Loucy (cell line): ENCODE measurements around the gene NSMCE1.

Source experiments
- H2AFZ ChIP-seq: fragments of 200-600 bp; sonication (generic); 2 replicates; pipeline ENCODE4 v1.6.0; 2016; ENCODE audit warnings: antibody characterized with exemption, mild to moderate bottlenecking, low read length, moderate library complexity
- H3F3A ChIP-seq: fragments of 200-600 bp; 2 replicates; pipeline ENCODE4 v1.6.0; 2016; ENCODE audit warnings: antibody characterized with exemption, low read depth, mild to moderate bottlenecking
- H3K27me3 ChIP-seq: fragments of 200-600 bp; sonication (generic); 2 replicates; pipeline ENCODE4 v1.6.1; 2014; ENCODE audit warnings: low read length, mild to moderate bottlenecking; ENCODE audit not compliant: insufficient read depth, poor library complexity, severe bottlenecking
- H3K36me3 ChIP-seq: fragments of 200-600 bp; sonication (generic); 2 replicates; pipeline ENCODE4 v1.6.1; 2016; ENCODE audit warnings: low read length; ENCODE audit not compliant: insufficient read depth
- H3K4me1 ChIP-seq: fragments of 200-600 bp; sonication (generic); 2 replicates; pipeline ENCODE4 v1.5.1; 2014; ENCODE audit warnings: low read length, mild to moderate bottlenecking; ENCODE audit not compliant: insufficient read depth, poor library complexity, severe bottlenecking
- H3K4me2 ChIP-seq: fragments of 200-600 bp; sonication (generic); 2 replicates; pipeline ENCODE4 v1.6.0; 2014; ENCODE audit warnings: antibody characterized with exemption, low read length, low read depth, mild to moderate bottlenecking; ENCODE audit not compliant: poor library complexity, severe bottlenecking
- H3K4me3 ChIP-seq: fragments of 200-600 bp; sonication (generic); 2 replicates; pipeline ENCODE4 v1.5.1; 2014; ENCODE audit warnings: low read length, mild to moderate bottlenecking, mixed read lengths; ENCODE audit not compliant: poor library complexity, severe bottlenecking
- H3K79me2 ChIP-seq: fragments of 200-600 bp; sonication (generic); 2 replicates; pipeline ENCODE4 v1.6.1; 2014; ENCODE audit warnings: low read length; ENCODE audit not compliant: insufficient read depth
- H3K9ac ChIP-seq: fragments of 200-600 bp; sonication (generic); 2 replicates; pipeline ENCODE4 v1.6.0; 2014; ENCODE audit warnings: mild to moderate bottlenecking, low read depth, low read length, moderate library complexity; ENCODE audit not compliant: poor library complexity, severe bottlenecking
- H3K9me2 ChIP-seq: fragments of 200-600 bp; sonication (generic); replicated peaks from 2 replicates; pipeline ENCODE4 v1.6.1; 2016; ENCODE audit warnings: low read depth, low read length, mixed read lengths
- H3K9me3 ChIP-seq: fragments of 200-600 bp; sonication (generic); 2 replicates; pipeline ENCODE4 v1.6.1; 2014; ENCODE audit warnings: mild to moderate bottlenecking, antibody characterized with exemption, low read length, low read depth; ENCODE audit not compliant: insufficient read depth
- H4K20me1 ChIP-seq: fragments of 200-600 bp; sonication (generic); 2 replicates; pipeline ENCODE4 v1.6.0; 2014; ENCODE audit warnings: antibody characterized with exemption, low read length, mild to moderate bottlenecking; ENCODE audit not compliant: insufficient read depth, poor library complexity, severe bottlenecking
- EZH2phosphoT487 ChIP-seq: fragments of 200-600 bp; IDR thresholded peaks from 2 replicates; pipeline ENCODE4 v1.6.1; 2018; ENCODE audit warnings: antibody characterized with exemption, mild to moderate bottlenecking, moderate library complexity, borderline replicate concordance
- TF ChIP-seq, protein P1 (sequence below): fragments of 200-600 bp; sonication (generic); conservative IDR thresholded peaks from 2 replicates; pipeline ENCODE4 v1.5.1; 2014; ENCODE audit warnings: mild to moderate bottlenecking, antibody characterized with exemption, low read length

NSMCE1 gene

DNA sequence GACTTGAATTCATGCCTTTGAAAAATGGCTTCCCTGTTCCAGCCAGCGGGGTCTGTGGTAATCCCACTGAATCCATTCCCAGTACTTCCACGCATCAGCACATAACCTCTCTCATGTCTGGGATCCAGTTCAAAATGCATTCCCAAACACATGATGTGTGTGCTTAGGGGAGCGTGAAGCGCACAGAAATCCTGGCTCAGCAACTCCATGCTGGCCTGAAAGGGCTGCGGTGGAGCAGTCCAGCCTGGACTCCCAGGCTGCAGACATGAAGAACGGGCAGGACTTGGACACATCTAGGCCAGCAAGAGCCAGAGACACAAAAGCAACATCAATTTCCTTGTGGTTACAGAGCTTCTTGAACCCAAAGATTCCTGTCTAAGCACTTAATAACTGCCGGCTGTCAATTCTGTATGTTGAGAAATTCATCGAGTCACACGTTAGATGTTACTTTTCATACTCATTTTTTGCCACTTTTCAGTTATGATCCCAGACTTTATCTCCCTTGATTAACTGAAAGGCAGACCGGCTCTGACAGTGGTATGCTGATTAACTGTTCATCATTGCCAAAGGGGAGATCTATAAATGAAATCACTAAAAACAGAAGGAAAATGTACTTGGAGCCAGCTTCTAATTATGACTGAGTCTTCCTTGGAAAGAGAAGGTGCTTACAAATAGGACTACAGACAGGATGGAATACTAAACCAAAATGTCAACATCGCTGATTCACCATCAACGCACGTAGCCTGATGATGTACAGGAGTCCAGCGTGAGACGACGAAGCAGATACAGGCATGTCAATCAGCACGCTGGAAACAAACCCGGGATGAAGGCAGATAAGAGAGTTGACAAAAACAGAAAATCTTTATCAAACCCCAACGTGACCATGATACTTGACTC lies 23.0 kb downstream of the NSMCE1 start:
- H3K9me2 ChIP-seq: no peaks in the 10 kb centered on the region
- no peaks in the 10 kb centered on the region for H3K36me3 ChIP-seq
- no peak overlapping the region for H3K4me2 ChIP-seq
- no peak for TF ChIP-seq EZH2phosphoT487
- TF ChIP-seq, protein P1, sequence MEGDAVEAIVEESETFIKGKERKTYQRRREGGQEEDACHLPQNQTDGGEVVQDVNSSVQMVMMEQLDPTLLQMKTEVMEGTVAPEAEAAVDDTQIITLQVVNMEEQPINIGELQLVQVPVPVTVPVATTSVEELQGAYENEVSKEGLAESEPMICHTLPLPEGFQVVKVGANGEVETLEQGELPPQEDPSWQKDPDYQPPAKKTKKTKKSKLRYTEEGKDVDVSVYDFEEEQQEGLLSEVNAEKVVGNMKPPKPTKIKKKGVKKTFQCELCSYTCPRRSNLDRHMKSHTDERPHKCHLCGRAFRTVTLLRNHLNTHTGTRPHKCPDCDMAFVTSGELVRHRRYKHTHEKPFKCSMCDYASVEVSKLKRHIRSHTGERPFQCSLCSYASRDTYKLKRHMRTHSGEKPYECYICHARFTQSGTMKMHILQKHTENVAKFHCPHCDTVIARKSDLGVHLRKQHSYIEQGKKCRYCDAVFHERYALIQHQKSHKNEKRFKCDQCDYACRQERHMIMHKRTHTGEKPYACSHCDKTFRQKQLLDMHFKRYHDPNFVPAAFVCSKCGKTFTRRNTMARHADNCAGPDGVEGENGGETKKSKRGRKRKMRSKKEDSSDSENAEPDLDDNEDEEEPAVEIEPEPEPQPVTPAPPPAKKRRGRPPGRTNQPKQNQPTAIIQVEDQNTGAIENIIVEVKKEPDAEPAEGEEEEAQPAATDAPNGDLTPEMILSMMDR: no peak
- H3K27me3 ChIP-seq: no peaks in the 10 kb centered on the region
- peaks cover 5% of the 10 kb centered on the region for H3K4me1 ChIP-seq
- H4K20me1 ChIP-seq: no peaks in the 10 kb centered on the region
- H3K9ac ChIP-seq: no peak overlapping the region
- H3K9me3 ChIP-seq: no peaks in the 10 kb centered on the region
- no peak overlapping the region for H2AFZ ChIP-seq
- no peaks in the 10 kb centered on the region for H3K79me2 ChIP-seq
- no peaks in the 10 kb centered on the region for H3F3A ChIP-seq
- no peak overlapping the region for H3K4me3 ChIP-seq

DNA sequence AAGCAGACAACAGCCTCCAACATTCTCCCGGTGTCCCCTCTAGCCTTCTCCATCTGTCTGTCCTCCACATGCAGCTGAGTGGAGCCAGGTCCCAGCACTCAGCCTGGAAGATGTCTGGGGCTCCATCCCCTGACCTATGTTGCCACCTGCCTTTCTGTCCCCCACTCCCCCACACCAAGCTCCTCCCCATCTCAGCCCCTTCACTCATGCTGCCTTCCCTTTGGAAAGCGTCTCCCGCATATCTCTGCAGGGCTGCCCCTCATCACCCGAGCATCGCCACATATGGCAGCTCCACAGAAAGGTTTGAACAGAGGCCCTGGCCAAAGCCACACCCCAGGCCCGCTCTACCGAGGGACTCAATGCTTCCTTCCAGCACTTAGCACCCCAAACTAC lies 24.2 kb downstream of the NSMCE1 start:
- Histone ChIP-seq H3K79me2 (no peaks in the 10 kb centered on the region), H3K4me1 (peaks cover 9% of the 10 kb centered on the region), H3K9me3 (no peaks in the 10 kb centered on the region), H3K9ac (no peak overlapping the region), H3F3A (no peaks in the 10 kb centered on the region), H2AFZ (no peak overlapping the region), H3K9me2 (no peaks in the 10 kb centered on the region), H4K20me1 (no peaks in the 10 kb centered on the region), H3K36me3 (no peaks in the 10 kb centered on the region), H3K4me3 (no peak overlapping the region), H3K27me3 (no peaks in the 10 kb centered on the region), H3K4me2 (no peak overlapping the region)
- no peak for TF ChIP-seq EZH2phosphoT487
- TF ChIP-seq, protein P1: no peak

DNA sequence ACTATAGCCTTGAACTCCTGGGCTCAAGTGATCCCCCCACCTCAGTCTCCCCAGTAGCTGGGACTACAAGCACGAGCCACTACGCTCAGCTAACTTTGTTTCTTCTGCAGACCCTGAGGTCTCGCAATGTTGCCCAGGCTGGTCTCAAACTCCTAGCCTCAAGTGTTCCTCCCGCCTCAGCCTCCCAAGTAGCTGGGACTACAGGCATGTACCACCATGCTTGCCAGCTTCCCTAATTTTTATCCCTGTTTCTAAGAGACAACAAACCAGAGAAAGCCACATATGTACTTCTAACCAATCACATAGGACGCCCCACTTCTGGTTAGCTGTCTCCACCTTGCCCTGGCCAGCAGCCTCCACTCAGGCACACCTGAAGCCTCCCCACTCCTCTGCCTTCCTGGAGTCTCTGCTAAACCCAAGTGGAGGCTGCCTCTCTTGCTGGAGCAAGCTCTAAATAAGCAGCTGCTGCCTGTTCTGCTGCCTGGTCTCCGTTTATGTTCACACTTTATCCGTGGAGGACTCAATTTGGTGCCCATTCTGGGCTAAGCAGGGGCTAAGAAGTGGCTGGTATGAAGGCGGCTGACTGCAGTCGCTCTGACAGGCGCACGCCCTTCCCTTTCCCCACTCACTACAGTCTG lies 24.7 kb downstream of the NSMCE1 start:
- no peaks in the 10 kb centered on the region for H3F3A ChIP-seq
- H3K36me3 ChIP-seq: no peaks in the 10 kb centered on the region
- peaks cover 9% of the 10 kb centered on the region for H3K4me1 ChIP-seq
- H2AFZ ChIP-seq: no peak overlapping the region
- H3K9me3 ChIP-seq: no peaks in the 10 kb centered on the region
- H3K4me3 ChIP-seq: no peak overlapping the region
- H4K20me1 ChIP-seq: no peaks in the 10 kb centered on the region
- no peak overlapping the region for H3K4me2 ChIP-seq
- no peaks in the 10 kb centered on the region for H3K9me2 ChIP-seq
- TF ChIP-seq EZH2phosphoT487: no peak
- TF ChIP-seq, protein P1: no peak
- no peaks in the 10 kb centered on the region for H3K79me2 ChIP-seq
- no peaks in the 10 kb centered on the region for H3K27me3 ChIP-seq
- no peak overlapping the region for H3K9ac ChIP-seq
